HG03108 (cell line): ENCODE measurements around the gene FOXN3.
"Not testable (repeated sequence)": the region's sequence is repeated elsewhere in the genome, so short reads cannot be mapped to it uniquely, and the experiment has no call there.

Experiments used
- ATAC-seq: cut with Tn5 transposase; IDR thresholded peaks from one replicate; pipeline ENCODE4 v1.9.1; 2021; ENCODE audit warnings: moderate library complexity; ENCODE audit not compliant: unreplicated experiment

FOXN3 gene

DNA sequence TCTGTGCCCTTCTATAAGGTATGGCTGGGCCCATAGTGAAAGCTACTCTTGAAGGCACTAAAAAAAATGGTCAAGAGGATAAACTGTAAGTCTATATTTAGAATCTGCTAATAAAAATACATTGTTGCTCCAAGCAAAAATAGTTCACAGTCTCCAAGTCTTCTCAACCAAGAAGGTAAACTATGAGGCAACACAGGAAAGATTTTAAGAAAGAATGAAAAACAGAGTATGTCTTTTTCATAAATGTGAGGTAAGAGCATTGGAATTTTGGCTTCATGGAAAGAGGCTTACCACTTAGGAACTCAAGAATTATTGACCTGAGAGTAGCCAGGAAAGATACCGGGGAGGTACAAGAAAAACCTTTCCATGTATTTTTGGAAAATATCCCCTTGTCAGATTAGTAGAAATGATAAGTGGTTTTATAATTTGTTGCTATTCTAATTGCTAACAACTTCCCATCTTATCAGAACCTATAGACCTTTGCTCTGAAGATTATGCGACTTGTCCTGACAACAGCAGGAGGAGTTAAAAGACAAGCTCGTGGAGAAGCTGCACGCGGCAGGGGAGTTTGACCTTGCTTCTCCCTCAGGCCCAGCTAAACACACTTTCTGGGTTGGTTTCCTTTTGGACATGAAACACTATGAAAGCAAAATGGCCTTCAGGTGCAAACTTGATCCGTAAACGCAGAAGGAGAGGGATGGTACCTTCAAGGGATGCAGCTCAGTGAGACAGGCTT lies 238.1 kb downstream of the FOXN3 start:
- no peak for ATAC-seq

DNA sequence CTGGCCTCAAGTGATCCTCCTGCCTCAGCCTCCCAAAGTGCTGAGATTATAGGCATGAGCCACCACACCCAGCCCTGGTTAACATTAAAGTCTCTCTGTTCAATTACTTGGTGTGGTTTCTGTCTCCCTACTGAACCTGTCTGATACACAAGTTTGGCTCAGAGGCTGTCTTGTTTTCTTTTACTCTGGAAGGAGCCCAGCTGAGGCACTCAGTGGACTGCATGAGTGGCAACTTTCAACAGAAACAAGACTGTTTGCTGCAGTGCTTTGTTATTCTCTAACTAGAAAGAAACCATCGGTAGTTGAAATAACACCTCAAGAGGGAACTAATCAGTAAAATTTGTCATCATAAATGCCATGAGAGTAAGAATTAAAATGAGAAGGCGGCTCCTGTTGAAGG lies 238.7 kb downstream of the FOXN3 start:
- no peak for ATAC-seq

DNA sequence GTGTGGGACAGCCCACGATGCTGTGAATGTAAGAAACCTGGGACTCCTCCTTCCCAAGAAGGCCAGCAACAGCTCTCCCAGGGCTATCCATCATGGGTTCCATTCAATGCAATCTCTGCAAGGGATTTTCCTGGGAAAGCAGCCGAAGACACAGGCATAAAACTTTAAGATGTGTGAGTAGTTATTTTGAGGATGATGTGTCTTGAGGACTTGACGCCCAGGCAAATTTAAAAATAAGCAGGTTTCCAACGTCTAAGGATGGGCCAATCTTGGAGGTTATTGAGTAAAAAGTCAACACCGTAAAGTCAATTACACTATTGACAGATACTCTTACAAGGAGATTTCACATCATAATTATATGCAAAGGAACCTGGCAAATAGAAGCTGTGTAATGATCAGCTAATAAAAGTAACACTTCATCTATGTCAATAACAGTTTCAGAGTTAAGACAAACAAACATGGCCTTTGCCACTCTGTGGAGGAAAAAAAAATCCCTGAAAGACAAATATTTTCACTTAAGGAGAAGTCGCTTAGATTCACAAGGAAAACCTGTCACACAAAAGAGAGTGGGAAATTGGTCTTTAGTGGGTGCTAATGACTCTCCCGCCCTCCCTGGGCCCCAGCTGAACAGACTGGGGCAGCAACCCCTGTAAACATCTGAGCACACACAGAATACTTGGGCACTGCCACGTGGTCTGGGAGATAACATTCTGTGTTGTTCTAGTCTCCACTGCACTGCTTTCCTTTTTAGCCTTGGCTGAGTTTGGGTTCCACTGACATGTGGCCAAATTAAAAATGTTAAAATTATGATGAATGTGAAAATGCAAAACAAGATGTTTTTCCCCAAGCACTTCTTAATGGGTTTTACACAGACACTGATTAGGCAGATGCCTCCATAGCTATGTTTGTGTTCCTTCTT lies 240.9 kb downstream of the FOXN3 start:
- ATAC-seq: no peak

DNA sequence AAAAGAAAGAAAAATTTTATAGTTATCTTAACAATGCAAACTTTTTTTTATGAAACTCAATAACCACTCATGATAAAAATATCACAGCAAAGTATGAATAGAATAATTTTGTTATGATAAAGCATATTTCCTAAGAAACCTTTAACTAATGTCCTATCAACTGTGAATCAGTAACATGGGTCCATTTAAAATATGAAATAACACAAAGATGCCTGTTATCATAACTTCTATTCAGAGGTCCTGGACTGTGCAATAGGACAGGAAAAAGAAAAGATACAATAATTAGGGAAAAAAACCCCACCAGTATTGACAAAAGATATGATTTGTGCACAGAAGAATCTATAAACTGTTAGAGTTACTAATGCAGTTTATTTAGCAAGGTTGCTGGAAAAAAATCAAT lies 245.4 kb downstream of the FOXN3 start:
- ATAC-seq: no peak

DNA sequence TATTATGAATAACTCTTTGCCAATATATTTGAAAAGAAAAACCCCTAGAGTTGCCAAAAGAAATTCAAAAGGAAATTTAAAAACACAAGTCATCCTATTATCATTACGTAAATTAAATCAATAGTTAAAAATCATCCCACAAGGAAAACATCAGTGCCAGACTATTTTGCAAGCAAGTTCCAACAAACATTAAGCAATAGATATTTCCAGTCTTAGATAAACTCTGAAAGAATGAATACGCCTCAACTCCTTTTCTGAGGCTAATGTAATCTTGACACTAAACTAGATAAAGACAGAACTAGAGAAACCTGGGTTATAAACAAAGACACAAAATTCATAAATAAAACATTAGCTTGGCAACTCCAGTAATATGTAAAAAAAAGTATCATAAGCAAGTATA lies 245.9 kb downstream of the FOXN3 start:
- no peak for ATAC-seq

DNA sequence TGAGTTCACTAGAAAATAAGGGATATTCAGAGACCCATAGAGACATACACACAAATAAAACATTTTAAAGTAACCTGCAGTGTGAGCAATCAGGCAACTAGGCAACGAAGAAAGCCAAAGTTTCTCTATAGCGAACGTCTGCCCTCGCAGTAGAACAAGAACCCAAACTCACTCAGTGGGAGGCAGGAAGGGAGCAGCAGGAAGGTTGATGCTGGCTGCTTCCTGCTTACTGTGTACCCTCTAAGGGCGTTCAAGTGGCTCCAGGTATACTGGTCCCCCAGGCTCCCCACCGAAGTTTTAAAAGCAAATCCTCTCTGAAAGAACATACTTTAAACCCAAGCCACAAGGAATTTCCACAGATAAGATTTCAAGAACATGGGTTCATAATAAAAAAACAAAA lies 249.3 kb downstream of the FOXN3 start:
- ATAC-seq: no peak

DNA sequence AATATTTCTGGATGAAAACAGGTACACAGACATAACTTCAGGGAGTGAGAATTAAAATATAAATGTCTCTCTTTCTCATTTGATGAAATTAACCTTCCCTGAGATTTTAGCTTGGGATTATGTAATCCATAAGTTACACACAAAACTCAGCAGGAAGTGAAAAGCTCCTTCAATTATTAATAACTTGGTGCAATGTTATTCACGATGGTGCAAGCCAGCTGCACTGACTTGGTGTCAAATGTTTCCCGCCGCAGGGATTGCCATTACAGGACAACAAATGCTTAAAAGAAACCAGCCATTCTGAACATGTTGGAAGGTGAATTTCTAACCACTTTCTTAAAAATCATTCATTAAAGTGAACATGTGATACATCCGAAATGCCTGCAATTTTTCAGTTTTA lies 250.4 kb downstream of the FOXN3 start:
- ATAC-seq: no peak

DNA sequence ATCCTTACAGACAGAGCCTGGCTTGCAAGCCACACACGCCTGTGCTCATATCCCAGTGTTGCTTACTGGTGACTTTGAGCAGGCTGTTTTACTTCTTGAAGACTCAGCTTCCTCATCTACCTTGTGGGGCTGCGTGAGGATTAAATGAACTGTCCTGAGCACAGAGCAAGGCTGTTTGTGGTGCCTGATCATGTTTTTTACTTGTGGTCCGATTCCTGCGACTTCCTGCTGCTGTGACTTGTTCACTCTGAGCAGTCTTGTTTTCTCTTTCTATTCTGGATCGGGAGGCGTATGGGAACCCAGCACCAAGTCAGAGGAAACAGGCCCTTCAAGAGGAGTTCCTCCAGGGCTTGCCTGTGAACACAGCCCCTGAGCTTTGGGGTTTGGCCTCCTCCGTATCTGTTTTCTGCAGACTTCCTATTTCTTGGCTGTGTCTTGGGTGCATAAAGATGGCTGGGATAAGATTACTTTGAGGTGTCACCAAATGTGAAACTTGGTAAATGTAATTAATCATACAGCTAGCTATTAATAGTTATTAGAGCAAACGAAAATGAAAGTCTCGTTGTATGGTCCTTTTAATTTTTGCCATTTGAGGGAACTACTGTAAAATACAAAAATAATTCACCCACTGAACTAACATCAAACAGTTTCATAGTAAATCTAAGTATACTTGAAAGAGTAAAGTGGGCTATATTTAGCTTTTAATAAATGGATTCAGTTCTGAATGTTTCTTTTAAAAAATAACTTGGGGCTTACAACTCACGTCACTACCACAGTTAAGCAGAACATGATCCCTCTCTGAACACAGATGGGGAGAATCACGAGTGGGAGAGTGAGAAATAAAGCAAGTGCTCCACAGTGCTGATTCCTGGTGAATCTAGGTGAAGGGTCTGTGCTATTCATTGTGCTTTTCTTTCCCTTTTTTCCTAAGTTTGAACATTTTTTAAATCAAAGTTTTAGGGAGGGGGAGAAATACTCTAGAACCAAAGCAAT lies 251.5 kb downstream of the FOXN3 start:
- no peak for ATAC-seq

DNA sequence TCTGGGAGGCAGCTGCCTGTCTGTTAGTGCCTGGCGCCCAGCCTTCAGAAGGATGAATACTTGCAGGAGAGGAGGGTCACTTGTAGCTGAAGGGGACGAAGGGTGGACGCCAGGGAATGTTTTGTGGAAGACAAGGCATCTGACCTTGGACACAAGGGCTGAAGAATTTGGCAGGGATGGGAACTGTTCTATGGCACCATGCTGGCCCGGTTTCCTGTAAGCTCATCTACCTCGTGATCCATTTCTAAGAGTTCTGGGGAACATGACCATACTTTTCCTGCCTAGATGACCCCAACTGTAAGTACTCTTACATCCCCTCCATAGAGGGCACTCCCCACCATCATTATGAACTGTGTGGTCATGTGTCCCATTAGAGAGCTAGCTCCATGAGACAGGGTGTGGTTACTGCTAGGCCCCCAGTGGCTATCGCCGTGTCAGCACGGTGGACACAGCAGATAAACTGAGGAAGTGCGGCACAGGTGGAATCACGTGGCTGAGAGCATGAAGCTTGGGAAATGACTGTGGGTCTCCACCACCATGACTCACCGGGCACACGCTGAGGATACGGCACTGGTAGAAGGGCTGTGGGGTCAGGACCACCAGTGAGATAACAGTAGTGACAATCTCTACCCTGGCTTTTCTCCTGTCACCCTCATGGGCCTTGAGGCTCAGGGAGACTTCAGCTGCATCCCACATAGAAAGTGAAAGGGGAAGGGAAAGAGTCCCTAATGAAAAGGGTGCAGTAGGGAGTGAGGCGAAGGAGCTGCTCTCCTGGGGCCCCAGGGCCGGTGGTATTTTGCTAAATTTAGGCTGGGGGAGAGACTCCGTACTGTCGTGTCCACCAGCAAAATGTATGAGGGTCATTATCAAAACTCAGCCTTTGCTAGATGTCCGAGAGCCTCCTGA lies 252.6 kb downstream of the FOXN3 start:
- ATAC-seq: no peak

DNA sequence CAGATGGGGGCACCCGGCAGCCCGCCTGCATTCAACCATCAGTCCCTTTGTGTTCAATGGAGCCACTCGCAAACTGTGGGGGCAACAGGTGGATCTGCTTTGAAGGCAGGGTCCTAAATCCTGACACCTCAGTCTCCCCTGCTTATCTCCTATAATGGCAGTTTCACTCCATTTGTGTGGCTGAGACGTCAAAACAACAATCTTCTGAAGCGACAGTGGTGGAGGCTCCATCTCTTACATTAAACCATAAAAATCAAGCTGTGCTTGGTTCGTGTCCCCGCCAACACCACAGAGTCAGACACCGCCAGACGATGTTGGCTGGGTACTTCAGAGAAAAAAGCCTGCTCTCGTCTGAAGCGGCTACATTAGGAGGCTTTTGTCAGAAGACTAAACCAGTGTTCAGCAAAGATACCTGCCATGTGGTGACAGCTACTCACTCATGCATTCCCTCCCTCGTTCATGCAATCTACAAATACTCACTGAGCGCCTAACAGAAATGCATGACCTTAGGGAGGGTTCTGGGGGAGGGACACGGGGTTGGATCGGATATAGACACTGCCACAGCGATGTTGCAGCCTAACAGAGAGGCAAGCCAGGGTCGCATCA lies 253.9 kb downstream of the FOXN3 start:
- ATAC-seq: no peak

DNA sequence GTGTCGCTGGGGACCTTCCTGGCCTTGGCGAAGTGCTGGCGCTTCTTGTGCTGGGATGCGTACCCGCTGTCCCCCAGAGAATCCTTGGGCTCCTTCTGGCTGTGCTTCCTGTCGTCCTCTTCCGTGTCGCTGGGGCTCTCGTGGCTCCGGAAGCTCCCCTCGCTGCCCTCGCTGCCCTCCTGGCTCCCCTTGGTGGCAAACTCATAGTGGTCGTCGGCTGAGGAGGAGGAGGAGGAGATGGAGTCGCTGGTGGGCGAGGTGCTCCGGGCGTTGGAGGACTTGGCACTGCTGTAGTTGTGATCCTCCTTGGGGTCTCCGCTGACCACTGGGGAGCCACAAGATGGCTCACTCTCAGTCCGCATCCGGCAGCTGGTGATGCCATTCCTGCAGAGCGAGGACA lies 254.4 kb downstream of the FOXN3 start:
- ATAC-seq: no peak

DNA sequence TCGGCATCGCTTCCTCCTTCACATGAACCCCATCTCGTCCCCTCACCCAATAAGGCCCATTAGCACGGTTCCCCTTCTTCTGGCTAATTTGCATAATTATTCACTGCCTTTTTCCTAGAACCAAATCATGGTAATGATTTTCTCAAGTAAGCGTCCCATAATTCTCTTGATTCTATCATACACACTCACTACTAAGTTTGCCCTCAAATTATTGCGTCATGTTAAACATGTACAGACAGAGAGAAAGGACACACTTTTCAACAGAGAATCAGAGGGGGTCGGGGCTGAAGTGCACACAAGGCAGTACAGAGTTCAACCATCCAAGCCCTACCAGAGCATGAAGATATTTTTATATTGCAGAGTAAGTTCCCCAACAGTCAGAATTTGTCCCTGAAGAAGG lies 256.6 kb downstream of the FOXN3 start:
- no peak for ATAC-seq

DNA sequence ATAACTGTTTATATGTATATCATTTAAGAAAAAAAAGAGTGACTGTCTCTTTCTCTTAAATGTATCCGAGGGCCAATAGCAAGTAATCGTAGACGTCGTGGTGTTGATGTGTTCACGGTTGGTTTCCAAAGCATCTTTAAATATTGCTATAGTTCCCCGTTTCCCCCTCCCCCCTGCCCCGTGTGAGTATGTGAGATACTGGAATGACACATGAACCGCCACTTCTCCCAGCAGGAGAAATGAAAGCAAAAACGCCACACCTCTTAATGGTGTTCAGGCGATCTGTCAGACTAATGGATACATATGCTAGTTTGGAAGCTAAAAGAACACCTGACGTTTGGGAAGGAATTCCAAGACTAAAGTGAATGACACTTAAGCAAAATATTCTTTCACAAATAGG lies 258.3 kb downstream of the FOXN3 start:
- no peak for ATAC-seq

DNA sequence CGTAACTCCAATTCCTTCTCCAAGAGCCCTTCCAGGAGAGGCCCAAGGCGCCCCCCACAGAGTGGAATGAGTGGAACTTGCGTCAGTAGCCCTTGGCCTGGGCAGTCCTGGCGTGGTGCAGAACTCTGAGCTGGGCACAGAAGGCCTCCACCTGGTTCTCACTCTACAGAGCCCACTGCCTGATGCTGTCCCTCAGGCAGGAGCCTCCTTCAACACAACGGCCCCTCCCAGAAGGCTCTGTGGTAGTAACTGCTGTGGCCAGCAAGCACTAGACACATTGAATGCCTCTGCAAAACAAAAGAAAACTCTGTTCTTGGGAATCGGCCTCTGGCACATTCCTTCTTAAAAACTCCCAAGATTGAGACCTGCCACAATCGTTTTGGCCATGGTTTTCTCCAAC lies 258.9 kb downstream of the FOXN3 start:
- ATAC-seq: not testable (repeated sequence)

DNA sequence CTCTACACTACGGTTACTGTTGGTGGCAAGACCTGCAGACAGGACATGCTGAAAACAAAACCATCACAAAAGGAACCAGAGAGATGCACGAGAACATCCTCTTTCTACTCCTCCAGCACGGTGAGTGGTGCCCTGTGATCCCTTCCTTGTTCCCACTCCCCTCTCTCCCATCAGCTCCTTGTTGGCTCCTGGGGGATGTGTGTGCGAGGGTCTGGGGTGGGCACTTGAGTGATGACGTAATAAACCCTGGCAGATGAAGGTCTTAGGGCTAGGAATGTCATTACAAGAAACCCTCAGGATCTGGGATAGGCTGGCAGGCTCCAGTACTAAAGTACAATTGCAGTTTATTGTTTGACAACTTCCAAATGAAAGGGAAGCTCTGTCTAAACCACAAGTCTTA lies 261.5 kb downstream of the FOXN3 start:
- no peak for ATAC-seq

DNA sequence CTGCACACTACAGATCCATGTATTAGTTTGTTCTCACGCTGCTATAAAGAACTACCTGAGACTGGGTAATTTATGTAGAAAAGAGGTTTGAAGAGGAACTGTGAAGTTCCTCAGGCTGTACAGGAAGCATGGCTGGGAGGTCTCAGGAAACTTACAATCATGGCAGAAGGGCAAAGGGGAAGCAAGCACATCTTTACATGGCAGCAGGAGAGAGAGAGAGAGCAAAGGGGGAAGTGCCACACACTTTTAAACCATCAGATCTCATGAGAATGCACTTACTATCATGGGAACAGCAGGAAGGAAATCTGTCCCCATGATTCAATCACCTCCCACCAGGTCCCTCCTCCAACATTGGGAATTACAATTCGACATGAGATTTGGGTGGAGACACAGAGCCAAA lies 265.3 kb downstream of the FOXN3 start:
- ATAC-seq: not testable (repeated sequence)

DNA sequence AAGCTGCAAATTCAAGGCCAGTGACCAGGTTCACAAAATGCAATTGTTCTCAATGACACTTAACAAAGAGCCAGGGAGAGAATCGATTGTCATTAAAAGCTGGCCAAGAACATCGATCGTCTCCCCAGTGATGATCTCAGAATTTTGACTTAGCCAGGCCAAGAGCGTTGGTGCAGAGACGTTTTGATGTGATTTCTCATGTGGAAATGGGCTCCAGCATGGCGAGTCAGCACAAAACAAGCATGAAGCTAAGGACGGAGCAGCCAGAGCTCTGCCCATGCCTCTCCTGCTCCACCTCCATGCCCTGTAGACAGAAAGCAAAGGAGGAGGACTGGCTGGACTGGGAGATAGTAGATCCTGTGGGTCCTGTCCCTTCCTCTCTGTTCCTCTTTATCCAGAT lies 270.8 kb downstream of the FOXN3 start:
- no peak for ATAC-seq

DNA sequence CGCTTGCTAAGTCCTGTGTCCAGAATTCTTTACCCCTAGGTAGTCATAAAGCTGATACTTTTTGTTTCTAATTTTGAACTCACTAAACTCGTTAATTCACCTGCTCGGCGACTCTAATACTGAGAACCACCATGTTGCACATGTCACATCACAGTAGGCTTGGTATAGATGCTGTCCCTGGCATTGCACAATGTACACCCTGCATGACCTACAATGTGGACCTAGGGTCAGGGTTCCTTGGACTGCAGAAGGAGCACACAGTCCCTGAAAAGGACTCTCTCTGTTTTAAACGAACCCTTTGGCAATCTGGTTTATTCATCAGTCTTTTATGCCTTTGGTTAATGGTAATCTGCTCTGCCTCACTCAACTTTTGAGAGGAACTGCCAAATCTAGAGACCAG lies 272.4 kb downstream of the FOXN3 start:
- ATAC-seq: no peak

DNA sequence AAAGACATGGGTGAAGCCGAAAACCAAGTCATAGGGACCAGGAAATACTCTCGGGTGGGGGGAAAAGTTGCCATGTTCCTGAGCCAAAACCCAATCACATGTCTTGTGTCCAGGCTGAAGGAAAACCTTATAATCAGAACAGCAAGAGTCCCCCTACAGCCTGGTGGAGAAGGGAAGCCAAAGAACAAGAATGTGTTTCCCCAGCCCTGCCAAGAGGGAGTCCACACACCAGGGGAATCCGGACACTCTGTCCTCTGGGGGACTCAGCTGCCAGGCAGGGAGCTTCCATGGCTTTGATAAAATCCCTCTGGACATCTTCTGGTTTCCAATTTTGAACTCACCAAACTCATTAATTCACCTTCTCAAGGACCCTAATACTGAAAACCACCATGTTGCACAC lies 273.0 kb downstream of the FOXN3 start:
- ATAC-seq: no peak

DNA sequence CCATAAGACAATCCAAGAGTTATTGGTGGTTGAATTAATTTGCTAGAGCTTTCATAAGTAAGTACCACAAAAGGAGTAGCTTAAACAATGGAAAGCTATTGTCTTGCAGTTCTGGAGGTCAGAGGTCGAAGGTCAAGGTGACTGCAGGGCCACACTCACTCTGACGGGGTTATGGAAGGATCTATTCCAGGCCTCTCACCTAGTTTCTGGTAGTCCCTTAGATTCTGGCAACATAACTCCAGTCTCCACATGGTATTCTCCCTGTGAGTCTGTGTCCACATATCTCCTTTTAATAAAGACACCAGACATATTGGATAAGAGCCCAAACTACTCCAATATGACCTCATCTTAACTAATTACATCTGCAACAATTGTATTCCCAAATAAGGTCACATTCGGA lies 273.4 kb downstream of the FOXN3 start:
- no peak for ATAC-seq
